C4-2B (cell line): ENCODE measurements around the gene GPS2.

ENCODE experiments used
- ZFX ChIP-seq: fragments of 450-650 bp; IDR thresholded peaks from 2 replicates; pipeline ENCODE4 v1.6.1; 2017
- TF ChIP-seq, protein P1 (sequence below): fragments of 450-650 bp; conservative IDR thresholded peaks from 2 replicates; pipeline ENCODE4 v1.5.1; 2017; ENCODE audit warnings: mild to moderate bottlenecking

DNA sequence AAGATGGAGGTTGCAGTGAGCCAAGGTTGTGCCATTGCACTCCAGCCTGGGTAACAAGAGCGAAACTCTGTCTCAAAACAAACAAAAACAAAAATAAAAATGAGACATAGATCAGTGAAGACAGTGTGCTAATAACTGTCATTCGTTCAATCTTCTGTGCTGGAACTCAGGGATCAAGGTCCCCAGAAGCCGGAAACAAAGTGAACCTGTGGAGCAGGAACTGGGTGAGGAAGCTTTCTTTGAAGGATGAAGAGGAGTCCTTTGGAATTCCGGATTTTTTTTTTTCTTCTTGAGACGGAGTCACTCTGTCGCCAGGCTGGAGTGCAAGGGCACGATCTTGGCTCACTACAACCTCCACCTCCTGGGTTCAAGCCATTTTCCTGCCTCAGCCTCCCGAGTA lies 35.7 kb downstream of the GPS2 start:
- TF ChIP-seq, protein P1, sequence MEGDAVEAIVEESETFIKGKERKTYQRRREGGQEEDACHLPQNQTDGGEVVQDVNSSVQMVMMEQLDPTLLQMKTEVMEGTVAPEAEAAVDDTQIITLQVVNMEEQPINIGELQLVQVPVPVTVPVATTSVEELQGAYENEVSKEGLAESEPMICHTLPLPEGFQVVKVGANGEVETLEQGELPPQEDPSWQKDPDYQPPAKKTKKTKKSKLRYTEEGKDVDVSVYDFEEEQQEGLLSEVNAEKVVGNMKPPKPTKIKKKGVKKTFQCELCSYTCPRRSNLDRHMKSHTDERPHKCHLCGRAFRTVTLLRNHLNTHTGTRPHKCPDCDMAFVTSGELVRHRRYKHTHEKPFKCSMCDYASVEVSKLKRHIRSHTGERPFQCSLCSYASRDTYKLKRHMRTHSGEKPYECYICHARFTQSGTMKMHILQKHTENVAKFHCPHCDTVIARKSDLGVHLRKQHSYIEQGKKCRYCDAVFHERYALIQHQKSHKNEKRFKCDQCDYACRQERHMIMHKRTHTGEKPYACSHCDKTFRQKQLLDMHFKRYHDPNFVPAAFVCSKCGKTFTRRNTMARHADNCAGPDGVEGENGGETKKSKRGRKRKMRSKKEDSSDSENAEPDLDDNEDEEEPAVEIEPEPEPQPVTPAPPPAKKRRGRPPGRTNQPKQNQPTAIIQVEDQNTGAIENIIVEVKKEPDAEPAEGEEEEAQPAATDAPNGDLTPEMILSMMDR, result no peak
- no peak for TF ChIP-seq ZFX
